Right renal pelvis (tissue), 4 donors: Measurements from ENCODE around the gene LUZP4. TPM values are rescaled to one million over a fixed set of nuclear protein-coding genes. Genes with fewer than 3 reads are reported as not detected.
"Not testable (repeated sequence)": the region's sequence is repeated elsewhere in the genome, so short reads cannot be mapped to it uniquely, and the experiment has no call there.

Experiments
- DNase-seq, 4 donors: peaks; one replicate each; pipeline ENCODE4 v3.0.0-alpha.2; 2013; ENCODE audit warnings: low read depth in 4 of 4, low spot score in 3 of 4, missing footprints in 1 of 4
- polyA plus RNA-seq, 4 donors: library from polyadenylated mRNA; unstranded; fragments of 120-200 nt; gene quantifications; one replicate each; pipeline ENCODE4 v1.2.1, GENCODE V29; 2013; ENCODE audit not compliant: insufficient read length in 4 of 4

The LUZP4 gene
- polyA plus RNA-seq, 4 donors = not detected

DNA sequence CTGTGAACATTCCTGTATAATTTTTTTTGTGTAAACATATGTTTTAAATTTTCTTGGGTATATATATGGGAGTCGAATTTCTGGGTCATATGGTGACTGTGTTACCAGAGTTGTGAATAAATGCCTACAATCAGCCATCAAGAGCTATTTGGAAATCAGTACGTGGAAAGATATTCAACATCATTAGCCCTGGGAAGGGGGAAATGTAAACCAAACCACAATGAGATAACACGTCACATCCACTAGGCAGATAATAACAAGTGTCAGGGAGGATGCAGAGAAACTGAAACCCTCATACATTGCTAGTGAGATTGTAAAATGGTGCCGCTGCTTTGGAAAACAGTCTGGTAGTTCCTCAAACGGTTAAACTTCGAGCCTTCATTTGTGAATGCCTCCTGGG lies 43.9 kb downstream of the LUZP4 start:
- no peak for DNase-seq

DNA sequence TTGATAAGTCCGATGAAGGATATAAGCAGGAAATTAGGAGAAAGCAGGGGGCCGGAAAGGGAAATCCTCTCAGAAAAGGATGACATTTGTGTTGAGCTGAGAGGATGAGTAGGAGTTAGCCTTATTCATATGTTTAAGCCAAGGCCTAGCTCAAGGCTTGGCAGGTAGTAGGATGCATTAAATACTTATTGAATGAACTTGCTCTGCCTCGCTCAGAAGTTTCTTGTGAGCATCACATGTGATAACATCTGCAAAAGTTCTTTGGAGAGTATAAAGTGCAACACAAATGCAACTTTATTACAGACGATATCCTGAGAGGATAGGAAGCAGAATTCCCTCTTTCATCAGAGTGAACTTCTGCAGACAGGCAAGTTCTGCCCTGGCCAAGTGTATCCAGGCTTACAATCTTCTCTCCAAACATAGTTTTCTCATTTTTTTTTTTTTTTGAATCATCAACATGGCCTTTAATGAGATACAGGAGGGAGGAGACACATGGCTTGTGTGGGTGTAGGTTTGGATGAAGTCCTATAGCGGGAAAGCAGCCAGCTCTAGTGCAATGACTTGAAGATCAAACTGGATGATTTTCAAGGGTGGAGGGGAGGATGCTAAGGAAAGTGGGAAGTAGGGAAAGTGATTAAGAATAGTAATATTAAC lies 48.1 kb downstream of the LUZP4 start:
- no peak for DNase-seq

DNA sequence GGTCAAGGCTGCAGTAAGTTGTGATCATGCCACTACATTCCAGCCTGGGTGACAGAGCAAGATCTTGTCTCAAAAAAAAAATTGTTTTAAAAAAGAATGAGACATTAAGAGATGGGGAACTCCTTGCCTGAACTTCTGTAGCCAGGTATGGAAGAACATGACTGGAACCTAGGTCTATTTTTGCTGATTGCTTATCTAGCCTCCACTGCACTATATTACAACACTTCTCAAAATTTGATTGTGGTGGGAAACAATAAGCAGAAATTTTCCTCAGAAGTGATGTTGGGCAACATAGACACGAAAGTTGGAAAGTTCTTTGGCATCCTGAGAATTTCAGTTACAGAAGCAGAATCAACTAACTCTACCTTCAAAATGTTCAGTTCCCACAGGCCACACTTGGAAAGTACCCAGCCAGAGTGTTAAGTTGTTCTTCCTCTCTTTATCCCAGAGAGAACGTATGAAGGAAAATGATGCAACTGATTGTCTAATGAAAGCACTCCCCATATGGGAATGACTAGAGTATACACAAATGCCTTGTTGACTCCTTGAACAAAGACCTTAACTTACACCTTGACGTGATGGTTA lies 50.0 kb downstream of the LUZP4 start:
- no peak for DNase-seq

DNA sequence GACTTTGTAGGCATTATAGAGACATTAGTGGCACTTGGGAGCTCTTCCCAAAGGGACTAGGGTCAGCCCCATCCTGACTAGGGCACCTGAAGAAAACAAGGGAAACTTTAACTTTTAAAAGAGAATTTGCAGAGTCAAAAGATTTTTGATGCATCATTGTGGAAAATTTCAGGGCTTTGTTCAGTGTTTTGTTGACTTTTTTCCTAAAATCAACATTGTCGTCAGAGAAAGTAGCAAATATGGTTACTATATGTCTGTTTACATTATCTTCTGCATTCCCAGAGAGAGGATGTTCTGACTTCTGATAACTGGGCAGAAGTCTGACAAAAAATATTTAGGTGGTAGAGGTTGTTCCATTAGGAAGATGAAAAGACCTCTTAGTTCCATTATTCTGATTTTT lies 51.9 kb downstream of the LUZP4 start:
- DNase-seq = no peak

DNA sequence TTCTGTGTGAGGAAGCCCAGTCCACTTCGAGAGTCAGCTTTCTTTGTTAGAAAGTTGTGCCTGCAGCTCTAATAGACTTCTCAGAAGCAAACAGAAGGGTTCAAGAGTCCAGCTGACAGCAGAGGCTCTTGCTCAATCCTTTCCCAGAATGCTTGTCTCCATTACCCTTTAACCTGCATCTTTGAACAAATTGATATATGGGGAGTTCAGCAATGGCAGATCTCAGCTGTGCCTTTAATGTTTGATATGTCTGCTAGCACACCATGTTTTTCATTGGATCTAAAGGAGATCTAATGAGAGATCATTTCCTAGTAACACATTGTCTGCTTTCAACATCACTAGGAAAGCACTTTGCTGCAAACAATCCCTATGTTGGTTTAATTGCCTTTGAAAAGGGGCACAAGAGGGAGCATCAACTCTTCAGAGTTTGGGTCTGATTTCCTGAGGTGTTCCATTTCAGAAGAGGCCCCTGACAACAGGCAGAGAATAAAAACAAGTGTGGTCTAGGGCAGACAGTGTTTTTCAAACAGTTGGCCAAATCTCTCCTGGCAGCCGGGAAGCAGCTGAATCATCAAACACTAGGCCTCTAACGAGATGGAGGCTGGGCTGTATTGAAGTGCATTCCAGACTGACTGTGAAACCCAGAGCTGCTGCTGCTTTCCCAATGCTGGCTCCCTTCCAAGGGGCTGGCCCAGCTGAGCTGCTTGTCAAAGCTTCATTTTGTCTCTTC lies 55.5 kb downstream of the LUZP4 start:
- DNase-seq = peak; percentile 35 to 69 (median 68)

GRCh38 chrX:115345615-115346014 lies 56.1 kb downstream of the LUZP4 start:
- DNase-seq = no peak

- not testable (repeated sequence) for DNase-seq
Measured at GRCh38 chrX:115346738-115347137, 57.2 kb downstream of the LUZP4 start.

GRCh38 chrX:115348446-115349225 lies 59.1 kb downstream of the LUZP4 start:
- no peak for DNase-seq

DNA sequence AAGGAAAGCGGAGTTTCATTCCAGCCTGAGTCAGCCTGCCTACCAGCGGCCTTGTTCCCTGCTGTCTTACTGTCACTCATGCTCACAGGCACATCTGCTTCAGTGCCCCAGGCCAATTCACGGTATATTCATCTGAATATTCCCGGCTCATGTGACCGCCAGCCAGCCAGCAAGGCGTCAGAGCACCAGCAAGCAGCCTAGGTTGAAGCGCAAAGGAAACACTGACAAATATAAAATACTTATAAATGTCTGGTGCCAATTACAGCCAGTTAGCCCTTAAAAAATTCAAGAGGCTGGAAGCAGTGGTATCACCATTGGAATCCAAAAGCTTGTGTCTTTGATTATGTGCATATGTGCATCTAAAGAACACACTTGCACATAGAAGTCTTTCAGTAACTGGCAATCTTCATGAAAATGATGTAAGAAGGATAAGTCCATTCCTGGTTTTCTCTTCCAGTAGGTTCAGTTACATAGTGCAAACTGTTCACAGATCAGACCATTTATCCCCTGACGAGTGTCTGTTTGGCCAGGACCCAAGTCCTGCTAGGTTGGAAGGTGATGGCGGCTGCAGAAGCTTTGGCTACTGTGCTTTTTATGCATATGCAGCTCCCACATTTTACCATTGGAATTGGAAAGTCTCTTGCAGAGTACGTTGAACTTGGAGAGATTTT lies 61.3 kb downstream of the LUZP4 start:
- no peak for DNase-seq

GRCh38 chrX:115356369-115356768 lies 66.9 kb downstream of the LUZP4 start:
- DNase-seq = no peak

Other genes with a start within 250 kb of the LUZP4 start
- not detected for gene RBMXL3, start 100.3 kb upstream of the LUZP4 start, polyA plus RNA-seq
- 10 to 100 TPM; 13.1 to 15.1 (median 14.7) TPM for gene LRCH2, start 55.6 kb upstream of the LUZP4 start, polyA plus RNA-seq